HepG2 (cell line): Measurements from ENCODE around the gene BAIAP2L2. TPM values are rescaled to one million over a fixed set of nuclear protein-coding genes. Genes with fewer than 3 reads are reported as not detected.

Source experiments
- ELF4 ChIP-seq: sonication (generic); formaldehyde crosslinking; IDR thresholded peaks from 2 replicates; pipeline ENCODE4 v1.5.0; 2020; ENCODE audit warnings: missing genetic modification reagents, mild to moderate bottlenecking, moderate library complexity, borderline replicate concordance
- HDAC1 ChIP-seq: sonication (generic); formaldehyde crosslinking; IDR thresholded peaks from 2 replicates; pipeline ENCODE4 v1.5.1; 2020; ENCODE audit warnings: mild to moderate bottlenecking, missing genetic modification reagents
- HNRNPUL1 ChIP-seq: fragments of 200-400 bp; formaldehyde crosslinking; IDR thresholded peaks from 2 replicates; pipeline ENCODE4 v1.6.1; 2017; ENCODE audit warnings: low read depth, mild to moderate bottlenecking, low read length, moderate library complexity
- HOXD1 ChIP-seq: sonication (generic); formaldehyde crosslinking; IDR thresholded peaks from 2 replicates; pipeline ENCODE4 v1.5.0; 2020; ENCODE audit warnings: missing genetic modification reagents
- JDP2 ChIP-seq: sonication (generic); formaldehyde crosslinking; IDR thresholded peaks from 2 replicates; pipeline ENCODE4 v1.8.1; 2022; ENCODE audit warnings: missing genetic modification reagents, borderline replicate concordance
- JUNB ChIP-seq: sonication (generic); formaldehyde crosslinking; IDR thresholded peaks from 2 replicates; pipeline ENCODE4 v1.8.0; 2022; ENCODE audit warnings: missing genetic modification reagents, mild to moderate bottlenecking, borderline replicate concordance
- RCOR2 ChIP-seq: IDR thresholded peaks from 2 replicates; pipeline ENCODE4 v1.6.1; 2016; ENCODE audit warnings: missing biosample characterization, missing genetic modification reagents
- SIN3A ChIP-seq: IDR thresholded peaks from 2 replicates; pipeline ENCODE4 v1.6.1; 2011; ENCODE audit warnings: low read depth, mild to moderate bottlenecking, control low read depth, low read length, borderline replicate concordance
- ZMYM4 ChIP-seq: sonication (generic); formaldehyde crosslinking; IDR thresholded peaks from 2 replicates; pipeline ENCODE4 v1.8.1; 2023; ENCODE audit warnings: mild to moderate bottlenecking, missing genetic modification reagents
- ZNF333 ChIP-seq: sonication (generic); formaldehyde crosslinking; IDR thresholded peaks from 2 replicates; pipeline ENCODE4 v1.4.0; 2020; ENCODE audit warnings: mild to moderate bottlenecking, missing genetic modification reagents, borderline replicate concordance
- ZNF484 ChIP-seq: sonication (generic); formaldehyde crosslinking; IDR thresholded peaks from 2 replicates; pipeline ENCODE4 v1.5.1; 2020; ENCODE audit warnings: mild to moderate bottlenecking, low read depth, missing genetic modification reagents, borderline replicate concordance
- ZNF543 ChIP-seq: sonication (generic); formaldehyde crosslinking; IDR thresholded peaks from 2 replicates; pipeline ENCODE4 v1.4.0; 2020; ENCODE audit warnings: mild to moderate bottlenecking, missing genetic modification reagents
- ZNF788 ChIP-seq: sonication (generic); formaldehyde crosslinking; IDR thresholded peaks from 2 replicates; pipeline ENCODE4 v1.5.0; 2020; ENCODE audit warnings: mild to moderate bottlenecking, missing genetic modification reagents, borderline replicate concordance
- ZNF839 ChIP-seq: sonication (generic); formaldehyde crosslinking; IDR thresholded peaks from 2 replicates; pipeline ENCODE4 v1.4.0; 2020; ENCODE audit warnings: missing genetic modification reagents, mild to moderate bottlenecking, borderline replicate concordance
- polyA plus RNA-seq, 8 experiments: library from polyadenylated mRNA; depleted of rRNA in 3 of 8; stranded (reverse) in 7 of 8; unstranded in 1 of 8; fragments of >200 nt; fragmentation: Illumina TruSeq in 4 of 8; extraction: Trizol in 4 of 8; gene quantifications; 2 replicates each; pipeline versions ENCODE4 v1.2.1 to v1.2.3, GENCODE V29; 2011 to 2016; ENCODE audit warnings: low read depth in 4 of 8, missing spikeins in 1 of 8, mixed read lengths in 1 of 8; ENCODE audit not compliant: insufficient read depth in 1 of 8
- total RNA-seq, 5 experiments: library from RNA; depleted of rRNA; stranded (reverse); fragments of >200 nt; fragmentation: Illumina TruSeq; extraction: Trizol; gene quantifications; 2 replicates each; pipeline ENCODE4 v1.2.3, GENCODE V29; 2016; ENCODE audit warnings: low read depth in 1 of 5
- TF ChIP-seq, protein P1 (sequence below): sonication (generic); formaldehyde crosslinking; IDR thresholded peaks from 2 replicates; pipeline ENCODE4 v1.5.1; 2020; ENCODE audit warnings: mild to moderate bottlenecking, missing genetic modification reagents
- TF ChIP-seq, protein P2 (sequence below): sonication (generic); formaldehyde crosslinking; IDR thresholded peaks from 2 replicates; pipeline ENCODE4 v1.9.0; 2021; ENCODE audit warnings: missing genetic modification reagents, mild to moderate bottlenecking, borderline replicate concordance
- TF ChIP-seq, protein P3 (sequence below): sonication (generic); formaldehyde crosslinking; IDR thresholded peaks from 2 replicates; pipeline ENCODE4 v1.5.1; 2020; ENCODE audit warnings: mild to moderate bottlenecking, missing genetic modification reagents, moderate library complexity

Gene BAIAP2L2
- total and polyA plus RNA-seq, 2 of the 13 experiments (the other 11 are each of a cell fraction or from before 2014, with no cell fraction given), result 4.4 to 7.5 TPM

DNA sequence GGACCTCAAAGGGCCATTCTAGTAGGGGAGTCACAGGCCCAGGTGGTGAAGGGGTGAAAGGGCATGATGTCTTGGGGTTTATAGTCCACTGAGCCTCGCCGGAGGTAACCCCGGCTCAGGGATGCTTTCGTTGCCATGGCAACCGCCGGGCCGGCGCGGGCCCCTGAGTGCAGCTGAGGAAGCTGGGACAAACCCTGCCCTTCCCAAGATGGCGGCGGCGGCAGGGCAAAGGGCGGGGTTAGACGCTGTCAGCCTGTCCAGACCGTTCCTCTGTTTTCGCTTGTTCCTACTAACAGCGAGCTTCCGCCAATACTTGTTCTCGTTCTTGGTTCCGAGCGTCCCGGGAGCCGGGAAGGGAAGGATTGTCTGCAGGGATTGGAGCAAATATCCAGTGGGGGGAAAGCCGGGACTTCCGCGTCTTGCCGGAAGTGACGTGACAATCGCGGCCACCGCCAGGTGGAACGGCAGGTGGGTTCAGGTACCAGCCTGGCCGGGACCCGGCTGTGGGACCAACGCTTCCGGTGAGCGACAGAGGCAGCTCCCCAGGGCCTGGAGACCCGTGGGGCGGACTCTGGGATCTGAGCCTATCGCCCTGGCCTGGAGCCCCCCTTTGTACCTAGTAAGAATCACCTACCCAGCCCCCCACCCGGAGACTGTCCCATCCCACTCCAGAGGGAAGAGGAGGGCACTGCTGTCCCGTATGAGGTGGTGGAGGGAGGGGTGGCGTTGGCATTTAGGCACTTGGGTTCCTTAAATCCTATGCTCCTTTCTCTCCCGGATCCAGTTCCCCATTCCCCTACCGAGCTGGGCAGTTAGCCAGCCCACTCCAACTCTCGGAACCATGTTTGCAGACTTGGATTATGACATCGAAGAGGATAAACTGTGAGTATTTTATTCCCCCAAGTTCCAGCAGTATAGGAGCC lies 53.3 kb downstream of the BAIAP2L2 start, which contains the start of gene PICK1 (continued):
- TF ChIP-seq ZNF788 (CRISPR knock-in tag) (peak; percentile 44; the same call in 1 of the 2 replicates), HOXD1 (CRISPR knock-in tag) (0 out of 2 replicates have a peak, but pooled peaks have one; percentile 57), ZNF333 (CRISPR knock-in tag) (0 out of 2 replicates have a peak, but pooled peaks have one; percentile 78), JUNB (CRISPR knock-in tag) (no peak), ZMYM4 (peak; percentile 54), HDAC1 (CRISPR knock-in tag) (peak; percentile 73), JDP2 (no peak), ZNF839 (no peak), SIN3A (peak; percentile 79; the same call in 1 of the 2 replicates), ELF4 (CRISPR knock-in tag) (peak; percentile 44; the same call in 1 of the 2 replicates), RCOR2 (CRISPR knock-in tag) (peak; percentile 52), ZNF484 (no peak), HNRNPUL1 (no peak), ZNF543 (CRISPR knock-in tag) (0 out of 2 replicates have a peak, but pooled peaks have one; percentile 27)
- TF ChIP-seq, protein P1, sequence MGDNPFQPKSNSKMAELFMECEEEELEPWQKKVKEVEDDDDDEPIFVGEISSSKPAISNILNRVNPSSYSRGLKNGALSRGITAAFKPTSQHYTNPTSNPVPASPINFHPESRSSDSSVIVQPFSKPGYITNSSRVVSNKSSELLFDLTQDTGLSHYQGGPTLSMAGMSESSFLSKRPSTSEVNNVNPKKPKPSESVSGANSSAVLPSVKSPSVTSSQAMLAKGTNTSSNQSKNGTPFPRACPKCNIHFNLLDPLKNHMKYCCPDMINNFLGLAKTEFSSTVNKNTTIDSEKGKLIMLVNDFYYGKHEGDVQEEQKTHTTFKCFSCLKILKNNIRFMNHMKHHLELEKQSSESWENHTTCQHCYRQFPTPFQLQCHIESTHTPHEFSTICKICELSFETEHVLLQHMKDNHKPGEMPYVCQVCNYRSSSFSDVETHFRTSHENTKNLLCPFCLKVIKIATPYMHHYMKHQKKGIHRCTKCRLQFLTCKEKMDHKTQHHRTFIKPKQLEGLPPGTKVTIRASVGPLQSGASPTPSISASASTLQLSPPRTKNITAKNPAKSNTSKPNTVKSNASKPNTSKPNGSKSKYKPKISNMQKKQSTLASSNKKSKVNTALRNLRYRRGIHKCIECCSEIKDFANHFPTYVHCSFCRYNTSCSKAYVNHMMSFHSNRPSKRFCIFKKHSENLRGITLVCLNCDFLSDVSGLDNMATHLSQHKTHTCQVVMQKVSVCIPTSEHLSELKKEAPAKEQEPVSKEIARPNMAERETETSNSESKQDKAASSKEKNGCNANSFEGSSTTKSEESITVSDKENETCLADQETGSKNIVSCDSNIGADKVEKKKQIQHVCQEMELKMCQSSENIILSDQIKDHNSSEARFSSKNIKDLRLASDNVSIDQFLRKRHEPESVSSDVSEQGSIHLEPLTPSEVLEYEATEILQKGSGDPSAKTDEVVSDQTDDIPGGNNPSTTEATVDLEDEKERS (CRISPR knock-in tag), result peak; percentile 34; the same call in 1 of the 2 replicates
- TF ChIP-seq, protein P2, sequence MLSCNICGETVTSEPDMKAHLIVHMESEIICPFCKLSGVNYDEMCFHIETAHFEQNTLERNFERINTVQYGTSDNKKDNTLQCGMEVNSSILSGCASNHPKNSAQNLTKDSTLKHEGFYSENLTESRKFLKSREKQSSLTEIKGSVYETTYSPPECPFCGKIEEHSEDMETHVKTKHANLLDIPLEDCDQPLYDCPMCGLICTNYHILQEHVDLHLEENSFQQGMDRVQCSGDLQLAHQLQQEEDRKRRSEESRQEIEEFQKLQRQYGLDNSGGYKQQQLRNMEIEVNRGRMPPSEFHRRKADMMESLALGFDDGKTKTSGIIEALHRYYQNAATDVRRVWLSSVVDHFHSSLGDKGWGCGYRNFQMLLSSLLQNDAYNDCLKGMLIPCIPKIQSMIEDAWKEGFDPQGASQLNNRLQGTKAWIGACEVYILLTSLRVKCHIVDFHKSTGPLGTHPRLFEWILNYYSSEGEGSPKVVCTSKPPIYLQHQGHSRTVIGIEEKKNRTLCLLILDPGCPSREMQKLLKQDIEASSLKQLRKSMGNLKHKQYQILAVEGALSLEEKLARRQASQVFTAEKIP (CRISPR knock-in tag), result no peak
- TF ChIP-seq, protein P3, sequence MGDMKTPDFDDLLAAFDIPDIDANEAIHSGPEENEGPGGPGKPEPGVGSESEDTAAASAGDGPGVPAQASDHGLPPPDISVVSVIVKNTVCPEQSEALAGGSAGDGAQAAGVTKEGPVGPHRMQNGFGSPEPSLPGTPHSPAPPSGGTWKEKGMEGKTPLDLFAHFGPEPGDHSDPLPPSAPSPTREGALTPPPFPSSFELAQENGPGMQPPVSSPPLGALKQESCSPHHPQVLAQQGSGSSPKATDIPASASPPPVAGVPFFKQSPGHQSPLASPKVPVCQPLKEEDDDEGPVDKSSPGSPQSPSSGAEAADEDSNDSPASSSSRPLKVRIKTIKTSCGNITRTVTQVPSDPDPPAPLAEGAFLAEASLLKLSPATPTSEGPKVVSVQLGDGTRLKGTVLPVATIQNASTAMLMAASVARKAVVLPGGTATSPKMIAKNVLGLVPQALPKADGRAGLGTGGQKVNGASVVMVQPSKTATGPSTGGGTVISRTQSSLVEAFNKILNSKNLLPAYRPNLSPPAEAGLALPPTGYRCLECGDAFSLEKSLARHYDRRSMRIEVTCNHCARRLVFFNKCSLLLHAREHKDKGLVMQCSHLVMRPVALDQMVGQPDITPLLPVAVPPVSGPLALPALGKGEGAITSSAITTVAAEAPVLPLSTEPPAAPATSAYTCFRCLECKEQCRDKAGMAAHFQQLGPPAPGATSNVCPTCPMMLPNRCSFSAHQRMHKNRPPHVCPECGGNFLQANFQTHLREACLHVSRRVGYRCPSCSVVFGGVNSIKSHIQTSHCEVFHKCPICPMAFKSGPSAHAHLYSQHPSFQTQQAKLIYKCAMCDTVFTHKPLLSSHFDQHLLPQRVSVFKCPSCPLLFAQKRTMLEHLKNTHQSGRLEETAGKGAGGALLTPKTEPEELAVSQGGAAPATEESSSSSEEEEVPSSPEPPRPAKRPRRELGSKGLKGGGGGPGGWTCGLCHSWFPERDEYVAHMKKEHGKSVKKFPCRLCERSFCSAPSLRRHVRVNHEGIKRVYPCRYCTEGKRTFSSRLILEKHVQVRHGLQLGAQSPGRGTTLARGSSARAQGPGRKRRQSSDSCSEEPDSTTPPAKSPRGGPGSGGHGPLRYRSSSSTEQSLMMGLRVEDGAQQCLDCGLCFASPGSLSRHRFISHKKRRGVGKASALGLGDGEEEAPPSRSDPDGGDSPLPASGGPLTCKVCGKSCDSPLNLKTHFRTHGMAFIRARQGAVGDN, result peak; percentile 95
